ENCODE measurements around the gene ACP7. TPM values are rescaled to one million over a fixed set of nuclear protein-coding genes. Genes with fewer than 3 reads are reported as not detected.

ACP7 gene
- total and polyA plus RNA-seq, 5 donors = not detected

Other genes starting within 250 kb of the ACP7 start
- gene HNRNPL, start 234.4 kb upstream of the ACP7 start, total RNA-seq = 100 to 1,000 TPM; 146 to 206 (median 178) TPM
- gene HNRNPL, start 234.4 kb upstream of the ACP7 start, polyA plus RNA-seq = 131 TPM
- 1 to 10 TPM; 3.1 to 4.6 (median 3.5) TPM for gene RINL, start 206.1 kb upstream of the ACP7 start, total RNA-seq
- 7.2 TPM for gene RINL, start 206.1 kb upstream of the ACP7 start, polyA plus RNA-seq
- 10 to 100 TPM; 57.6 to 75.9 (median 60.3) TPM for gene SIRT2, start 184.8 kb upstream of the ACP7 start, total RNA-seq
- gene SIRT2, start 184.8 kb upstream of the ACP7 start, polyA plus RNA-seq = 96.5 TPM
- 10 to 100 TPM; 16.0 to 20.6 (median 18.6) TPM for gene NFKBIB, start 184.4 kb upstream of the ACP7 start, total RNA-seq
- gene NFKBIB, start 184.4 kb upstream of the ACP7 start, polyA plus RNA-seq = 28.9 TPM
- under 1 TPM in 2 of 4 donors, not detected in 2; 0.29 to 0.33 TPM for gene CCER2, start 172.2 kb upstream of the ACP7 start, total RNA-seq
- 0.14 TPM for gene CCER2, start 172.2 kb upstream of the ACP7 start, polyA plus RNA-seq
- 10 to 100 TPM; 15.5 to 20.3 (median 16.4) TPM for gene SARS2, start 153.6 kb upstream of the ACP7 start, total RNA-seq
- gene SARS2, start 153.6 kb upstream of the ACP7 start, polyA plus RNA-seq = 18.5 TPM
- gene MRPS12, start 153.4 kb upstream of the ACP7 start, total RNA-seq = 10 to 100 TPM; 49.9 to 68.7 (median 56.7) TPM
- 80.5 TPM for gene MRPS12, start 153.4 kb upstream of the ACP7 start, polyA plus RNA-seq
- gene FBXO17, start 108.6 kb upstream of the ACP7 start, total RNA-seq = 10 to 100 TPM in 3 of 4 donors, 1 to 10 TPM in 1; 8.5 to 12.9 (median 11.7) TPM
- gene FBXO17, start 108.6 kb upstream of the ACP7 start, polyA plus RNA-seq = 8.2 TPM
- gene FBXO27, start 51.8 kb upstream of the ACP7 start, total RNA-seq = 10 to 100 TPM; 18.4 to 26.4 (median 20.2) TPM
- 10.9 TPM for gene FBXO27, start 51.8 kb upstream of the ACP7 start, polyA plus RNA-seq
- 10 to 100 TPM; 19.9 to 24.4 (median 21.7) TPM for gene PAK4, start 41.4 kb downstream of the ACP7 start, total RNA-seq
- gene PAK4, start 41.4 kb downstream of the ACP7 start, polyA plus RNA-seq = 15.1 TPM
- not detected for gene NCCRP1, start 112.6 kb downstream of the ACP7 start, total RNA-seq
- not detected for gene NCCRP1, start 112.6 kb downstream of the ACP7 start, polyA plus RNA-seq
- gene SYCN, start 119.9 kb downstream of the ACP7 start, total RNA-seq = not detected
- not detected for gene SYCN, start 119.9 kb downstream of the ACP7 start, polyA plus RNA-seq
- gene IFNL3, start 160.6 kb downstream of the ACP7 start, total RNA-seq = not detected
- gene IFNL3, start 160.6 kb downstream of the ACP7 start, polyA plus RNA-seq = not detected
- not detected for gene IFNL4, start 164.5 kb downstream of the ACP7 start, total RNA-seq
- gene IFNL4, start 164.5 kb downstream of the ACP7 start, polyA plus RNA-seq = not detected
- not detected for gene IFNL2, start 184.0 kb downstream of the ACP7 start, total RNA-seq
- not detected for gene IFNL2, start 184.0 kb downstream of the ACP7 start, polyA plus RNA-seq
- gene IFNL1, start 212.0 kb downstream of the ACP7 start, total RNA-seq = not detected
- not detected for gene IFNL1, start 212.0 kb downstream of the ACP7 start, polyA plus RNA-seq
- under 1 TPM; 0.33 to 0.96 (median 0.86) TPM for gene LRFN1, start 236.5 kb downstream of the ACP7 start, total RNA-seq
- 0.63 TPM for gene LRFN1, start 236.5 kb downstream of the ACP7 start, polyA plus RNA-seq